ENCODE results near the gene AKNA.

The AKNA gene

GRCh38 chr9:114397219-114397847 is 9.6 kb upstream of the AKNA start:
- in situ Hi-C loops (cut with HindIII; ENCODE audit: low sequenced_read_pairs) = no loop called here

GRCh38 chr9:114396558-114397218 is 8.9 kb upstream of the AKNA start:
- in situ Hi-C loops (cut with HindIII; ENCODE audit: low sequenced_read_pairs) = no loop called here

GRCh38 chr9:114395768-114396167 is 8.0 kb upstream of the AKNA start:
- in situ Hi-C loops (cut with HindIII; ENCODE audit: low sequenced_read_pairs) = no loop called here

GRCh38 chr9:114395334-114395617 is 7.5 kb upstream of the AKNA start:
- in situ Hi-C loops (cut with HindIII; ENCODE audit: low sequenced_read_pairs) = no loop called here

GRCh38 chr9:114394523-114395333 is 6.9 kb upstream of the AKNA start:
- in situ Hi-C loops (cut with HindIII; ENCODE audit: low sequenced_read_pairs) = no loop called here

- in situ Hi-C loops (cut with HindIII; ENCODE audit: low sequenced_read_pairs) = no loop called here
Measured at GRCh38 chr9:114392749-114393112, 4.9 kb upstream of the AKNA start.

GRCh38 chr9:114390952-114391351 is 3.2 kb upstream of the AKNA start:
- in situ Hi-C loops (cut with HindIII; ENCODE audit: low sequenced_read_pairs) = no loop called here

GRCh38 chr9:114389612-114390368 is 2.0 kb upstream of the AKNA start:
- in situ Hi-C loops (cut with HindIII; ENCODE audit: low sequenced_read_pairs) = no loop called here

- in situ Hi-C loops (cut with HindIII; ENCODE audit: low sequenced_read_pairs) = no loop called here
Measured at GRCh38 chr9:114388764-114389375, 1.1 kb upstream of the AKNA start.

- in situ Hi-C loops (cut with HindIII; ENCODE audit: low sequenced_read_pairs) = no loop called here
Measured at GRCh38 chr9:114388357-114388682, 538 bp upstream of the AKNA start.

- in situ Hi-C loops (cut with HindIII; ENCODE audit: low sequenced_read_pairs) = no loop called here
Measured at GRCh38 chr9:114386886-114387679, 699 bp downstream of the AKNA start.

- in situ Hi-C loops (cut with HindIII; ENCODE audit: low sequenced_read_pairs) = no loop called here
Measured at GRCh38 chr9:114386361-114386885, 1.4 kb downstream of the AKNA start.

- in situ Hi-C loops (cut with HindIII; ENCODE audit: low sequenced_read_pairs) = no loop called here
Measured at GRCh38 chr9:114385397-114386181, 2.2 kb downstream of the AKNA start.

GRCh38 chr9:114384836-114385396 is 2.9 kb downstream of the AKNA start:
- in situ Hi-C loops (cut with HindIII; ENCODE audit: low sequenced_read_pairs) = no loop called here

- in situ Hi-C loops (cut with HindIII; ENCODE audit: low sequenced_read_pairs) = no loop called here
Measured at GRCh38 chr9:114384341-114384740, 3.4 kb downstream of the AKNA start.

- in situ Hi-C loops (cut with HindIII; ENCODE audit: low sequenced_read_pairs) = no loop called here
Measured at GRCh38 chr9:114383521-114384231, 4.1 kb downstream of the AKNA start.

GRCh38 chr9:114382699-114383520 is 4.9 kb downstream of the AKNA start:
- in situ Hi-C loops (cut with HindIII; ENCODE audit: low sequenced_read_pairs) = no loop called here

GRCh38 chr9:114378883-114379282 is 8.9 kb downstream of the AKNA start:
- in situ Hi-C loops (cut with HindIII; ENCODE audit: low sequenced_read_pairs) = no loop called here
